Lung (tissue), 12 donors: ENCODE results near the gene CD44. TPM values are rescaled to one million over a fixed set of nuclear protein-coding genes. Genes with fewer than 3 reads are reported as not detected.

Experiments used
- ATAC-seq: fragments of 200-7000 bp; cut with Tn5 transposase; one replicate; pipeline ENCODE4 v1.9.1; 2020; ENCODE audit warnings: moderate number of reproducible peaks; ENCODE audit not compliant: insufficient read depth, low FRiP score
- DNase-seq, 3 donors: peaks; one replicate each; pipeline ENCODE4 v3.0.0-alpha.2; 2013 to 2017
- H3K27ac ChIP-seq, 2 donors: one replicate each; pipeline ENCODE4 v1.5.1; 2013; ENCODE audit warnings: mild to moderate bottlenecking in 2 of 2, moderate library complexity in 2 of 2, control low read depth in 1 of 2, inconsistent platforms in 1 of 2, low read depth in 1 of 2, low read length in 1 of 2
- H3K27me3 ChIP-seq, 3 donors: one replicate each; pipeline ENCODE4 v1.5.1; 2013; ENCODE audit warnings: low read length in 2 of 3; ENCODE audit not compliant: control insufficient read depth in 3 of 3, insufficient read depth in 3 of 3
- H3K36me3 ChIP-seq, 4 donors: one replicate each; pipeline ENCODE4 v1.5.1; 2013; ENCODE audit warnings: low read length in 4 of 4, mild to moderate bottlenecking in 1 of 4, moderate library complexity in 1 of 4; ENCODE audit not compliant: control insufficient read depth in 4 of 4, insufficient read depth in 4 of 4
- H3K4me1 ChIP-seq, 5 donors: one replicate each; pipeline ENCODE4 v1.5.1; 2013; ENCODE audit warnings: low read length in 5 of 5, mild to moderate bottlenecking in 2 of 5, moderate library complexity in 1 of 5; ENCODE audit not compliant: control insufficient read depth in 5 of 5, insufficient read depth in 5 of 5
- H3K4me3 ChIP-seq: one replicate; pipeline ENCODE4 v1.5.1; 2013; ENCODE audit warnings: mild to moderate bottlenecking, control low read depth, moderate library complexity
- H3K9ac ChIP-seq, 2 donors: one replicate each; pipeline ENCODE4 v1.5.1; 2013; ENCODE audit warnings: low read length in 2 of 2, control low read depth in 1 of 2; ENCODE audit not compliant: insufficient read depth in 1 of 2
- H3K9me3 ChIP-seq, 4 donors: one replicate each; pipeline ENCODE4 v1.5.1; 2013; ENCODE audit warnings: low read length in 3 of 4, mild to moderate bottlenecking in 1 of 4, moderate library complexity in 1 of 4; ENCODE audit not compliant: control insufficient read depth in 4 of 4, insufficient read depth in 3 of 4
- CTCF ChIP-seq: IDR thresholded peaks from 2 replicates; pipeline ENCODE4 v1.5.1; 2012; ENCODE audit warnings: mild to moderate bottlenecking; ENCODE audit errors: control extremely low read depth, extremely low read depth
- WGBS, 2 donors: extraction: QIAGEN DNeasy Blood & Tissue Kit; methylation state at CpG; one replicate each; pipeline ENCODE4 v1.1.7; 2013; 5-methylcytosine and 5-hydroxymethylcytosine counted together
- polyA plus RNA-seq, 2 donors: library from polyadenylated mRNA; stranded (reverse); fragments of 200-250 nt; gene quantifications; one replicate each; pipeline ENCODE4 v1.2.1, GENCODE V29; 2013
- total RNA-seq, 2 donors: library from RNA; depleted of rRNA in 1 of 2; stranded (reverse); fragments of >200 nt in 1 of 2; gene quantifications; one replicate each; pipeline ENCODE4 v1.2.1, GENCODE V29; 2014 to 2021
- donor health status: control.
- donor health status: control.
- donor health status: Bipolar disorder and iron deficiency.
- donor health status: healthy.
- donor health status: DM: yes; HTN: yes; CAD: no.

Gene CD44
- total and polyA plus RNA-seq, 4 donors, result 115 to 636 (median 544) TPM

DNA sequence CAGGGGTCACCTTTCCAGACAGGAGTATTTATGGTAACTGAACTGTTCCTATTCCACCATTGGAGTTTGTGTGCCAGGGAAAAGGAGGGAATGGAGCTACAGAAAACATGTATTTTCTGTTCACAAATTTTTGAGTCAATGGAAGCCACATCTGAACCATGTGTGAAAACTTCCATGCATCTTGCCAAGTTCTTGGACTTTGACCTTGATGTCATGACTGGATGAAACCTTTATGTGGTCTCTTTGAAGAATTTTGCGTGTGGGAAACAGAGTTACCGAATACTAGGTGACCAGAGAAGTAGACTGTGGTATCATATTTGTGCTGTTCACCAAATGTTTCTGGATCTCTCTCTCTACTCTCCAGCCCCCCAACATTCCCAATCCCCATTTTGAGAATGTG is 104.8 kb downstream of the CD44 start:
- no peak for DNase-seq
- H3K36me3 ChIP-seq, result no peaks in the 10 kb centered on the region
- H3K4me3 ChIP-seq, result no peak overlapping the region
- WGBS, 2 donors, result 96 to 98% methylated on average over 2 of the region's 2 CpGs
- H3K9me3 ChIP-seq, result no peaks in the 10 kb centered on the region
- no peak overlapping the region for H3K27ac ChIP-seq
- no peaks in the 10 kb centered on the region for H3K27me3 ChIP-seq
- H3K4me1 ChIP-seq, result peaks cover 0 to 2% (median 0%) of the 10 kb centered on the region in 5 donors
- H3K9ac ChIP-seq, result no peak overlapping the region
- ATAC-seq, result no peak
- no peak for TF ChIP-seq CTCF

GRCh38 chr11:35245056-35245455 is 106.1 kb downstream of the CD44 start:
- TF ChIP-seq CTCF, result no peak
- no peaks in the 10 kb centered on the region for H3K9me3 ChIP-seq
- peaks cover 0 to 2% (median 0%) of the 10 kb centered on the region in 5 donors for H3K4me1 ChIP-seq
- no peaks in the 10 kb centered on the region for H3K36me3 ChIP-seq
- no peaks in the 10 kb centered on the region for H3K27me3 ChIP-seq
- DNase-seq (peak; percentile 61 to 65 (median 62)), ATAC-seq (no peak)
- no peak overlapping the region for H3K9ac ChIP-seq
- no peak overlapping the region for H3K4me3 ChIP-seq
- WGBS, 2 donors, result 78% methylated on average over 4 of the region's 4 CpGs
- H3K27ac ChIP-seq, result peak overlapping the region in 1 of 2 donors; percentile 0

- 82 to 100% methylated on average over 1 of the region's 1 CpG for WGBS, 2 donors
- DNase-seq (no peak), ATAC-seq (no peak)
- Histone ChIP-seq H3K27me3 (no peaks in the 10 kb centered on the region), H3K36me3 (no peaks in the 10 kb centered on the region), H3K9ac (no peak overlapping the region), H3K27ac (no peak overlapping the region), H3K9me3 (no peaks in the 10 kb centered on the region), H3K4me1 (peaks cover 0 to 2% (median 0%) of the 10 kb centered on the region in 5 donors), H3K4me3 (no peak overlapping the region)
- no peak for TF ChIP-seq CTCF
These were observed 106.8 kb downstream of the CD44 start for GRCh38 chr11:35245786-35246185.

DNA sequence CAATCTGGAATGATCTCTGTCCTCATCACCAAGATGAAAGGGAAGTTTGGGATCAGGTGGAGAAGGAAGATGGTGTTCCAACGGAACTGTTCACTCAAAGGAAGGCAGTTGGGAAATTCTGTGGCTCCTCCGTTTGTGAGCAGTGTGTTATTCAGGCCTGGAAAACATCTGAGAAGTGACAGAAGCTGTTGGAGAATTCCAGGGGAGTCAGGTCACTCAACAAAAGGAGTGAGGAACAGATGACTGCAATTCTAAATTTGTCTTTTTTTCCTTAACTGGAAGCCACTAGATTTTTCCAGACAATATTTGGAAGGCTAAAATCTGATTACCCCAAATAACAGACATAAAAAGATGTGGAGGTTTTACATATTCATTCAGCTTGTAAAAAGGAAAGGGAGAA is 107.8 kb downstream of the CD44 start:
- no peak for ATAC-seq

More for the DNA sequence above, 107.8 kb downstream of the CD44 start:
- Histone ChIP-seq H3K9me3 (no peaks in the 10 kb centered on the region), H3K27me3 (no peaks in the 10 kb centered on the region), H3K4me3 (no peak overlapping the region), H3K9ac (no peak overlapping the region), H3K36me3 (no peaks in the 10 kb centered on the region), H3K27ac (peak overlapping the region in 1 of 2 donors; percentile 33), H3K4me1 (peaks cover 0 to 2% (median 0%) of the 10 kb centered on the region in 5 donors)
- no peak for TF ChIP-seq CTCF
- 39 to 42% methylated on average over 2 of the region's 2 CpGs for WGBS, 2 donors
- no peak for DNase-seq
